ENCODE data around the gene OGFOD3.
"Not testable (repeated sequence)": the region's sequence is repeated elsewhere in the genome, so short reads cannot be mapped to it uniquely, and the experiment has no call there.

OGFOD3 gene

GRCh38 chr17:82349287-82349701 is 69.1 kb downstream of the OGFOD3 start:
- DNase-seq: no peak

GRCh38 chr17:82348866-82349265 is 69.5 kb downstream of the OGFOD3 start:
- DNase-seq: no peak

DNA sequence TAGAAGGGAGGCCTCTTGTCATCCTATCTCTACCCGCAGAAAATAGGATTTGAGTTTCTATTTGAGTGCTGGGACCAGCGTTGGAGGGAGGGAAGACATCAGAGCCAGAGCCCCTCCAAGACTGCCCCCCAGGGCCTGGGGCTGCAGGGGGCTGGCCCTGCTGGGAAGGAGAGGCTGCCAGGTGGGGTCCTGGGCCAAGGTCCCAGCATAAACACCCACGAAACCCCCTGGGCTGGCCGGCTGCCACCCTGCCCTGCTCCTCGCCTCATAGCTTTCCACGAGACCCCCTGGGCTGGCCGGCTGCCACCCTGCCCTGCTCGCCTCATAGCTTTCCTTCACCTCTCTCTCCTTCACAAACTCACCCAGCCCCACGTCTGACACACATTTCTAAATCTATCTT is 70.0 kb downstream of the OGFOD3 start:
- DNase-seq: no peak

- not testable (repeated sequence) for DNase-seq
Measured at GRCh38 chr17:82347994-82348393, 70.4 kb downstream of the OGFOD3 start.

DNA sequence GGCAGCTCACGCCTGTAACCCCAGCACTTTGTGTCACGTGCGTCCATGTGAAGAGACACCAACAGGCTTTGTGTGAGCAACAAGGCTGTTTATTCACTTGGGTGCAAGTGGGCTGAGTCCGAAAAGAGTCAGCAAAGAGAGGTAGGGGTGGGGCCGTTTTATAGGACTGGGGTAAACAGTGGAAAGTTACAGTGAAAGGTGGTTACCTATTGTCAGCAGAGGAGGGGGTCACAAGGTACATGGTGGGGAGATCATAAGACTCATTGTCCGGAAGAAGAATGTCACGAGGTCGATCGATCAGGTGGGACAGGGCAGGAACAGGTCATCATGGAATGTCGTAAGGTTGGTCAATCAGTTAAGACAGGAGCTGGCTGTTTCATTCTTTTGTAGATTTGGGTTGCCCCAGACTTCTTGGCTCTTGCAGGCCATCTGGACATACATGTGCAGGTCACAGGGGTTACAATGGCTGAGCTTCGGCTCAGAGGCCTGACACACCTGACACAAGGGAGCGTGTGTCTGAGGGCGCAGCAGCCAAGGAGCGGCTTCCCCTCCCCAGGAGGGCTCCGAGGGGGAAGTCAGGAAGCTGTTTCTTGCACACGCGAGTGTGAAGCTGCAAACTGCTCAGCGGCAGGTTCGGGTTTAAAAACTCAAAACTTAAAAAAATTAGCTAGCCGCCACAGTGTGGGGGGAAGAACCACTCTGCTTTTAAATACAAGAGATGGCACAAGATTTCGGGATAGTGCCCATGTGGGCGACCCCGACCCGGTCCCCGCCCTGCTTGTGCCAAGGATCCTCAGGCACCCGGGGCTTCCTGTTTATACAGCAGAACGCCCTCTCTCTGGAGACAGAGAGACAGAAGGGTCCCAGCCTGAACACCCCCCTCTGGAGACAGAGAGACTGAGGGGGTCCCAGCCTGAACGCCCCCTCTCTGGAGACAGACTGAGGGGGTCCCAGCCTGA is 71.8 kb downstream of the OGFOD3 start:
- DNase-seq: no peak

- no peak for DNase-seq
Measured at GRCh38 chr17:82345151-82345976, 73.0 kb downstream of the OGFOD3 start.

DNA sequence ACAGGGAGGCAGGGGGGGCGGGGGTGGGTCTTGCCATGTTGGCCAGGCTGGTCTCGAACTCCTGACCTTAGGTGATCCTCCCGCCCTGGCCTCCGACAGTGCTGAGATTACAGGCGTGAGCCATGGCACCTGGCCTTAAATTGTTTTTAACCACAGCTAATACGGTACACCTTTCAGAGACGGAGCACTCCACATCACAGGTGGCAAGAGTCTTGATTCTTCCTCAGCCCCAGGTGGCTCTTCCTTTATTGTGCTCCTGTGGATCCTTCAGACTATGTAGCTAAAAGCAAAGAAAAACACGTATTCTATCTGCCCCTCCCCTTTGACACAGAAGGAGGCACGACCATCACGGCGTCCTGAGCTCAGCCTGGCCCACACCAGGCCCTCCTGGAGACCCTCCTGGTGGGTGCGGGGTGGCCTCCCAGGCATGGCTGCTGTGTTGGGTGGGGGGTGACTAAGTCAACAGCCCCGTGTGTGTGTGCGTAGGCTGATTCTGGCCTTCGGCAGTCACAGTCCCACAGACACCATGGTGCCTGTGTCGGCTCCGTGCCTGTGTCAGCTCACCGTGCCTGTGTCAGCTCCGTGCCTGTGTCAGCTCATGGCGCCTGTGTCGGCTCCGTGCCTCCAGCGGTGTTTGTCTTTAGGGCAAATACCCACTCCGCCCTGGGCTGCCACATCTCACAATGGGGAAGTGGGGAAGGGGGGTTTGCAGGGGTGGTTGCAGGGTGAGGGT is 74.0 kb downstream of the OGFOD3 start:
- DNase-seq: no peak

- no peak for DNase-seq
Measured at GRCh38 chr17:82343560-82343959, 74.8 kb downstream of the OGFOD3 start.

DNA sequence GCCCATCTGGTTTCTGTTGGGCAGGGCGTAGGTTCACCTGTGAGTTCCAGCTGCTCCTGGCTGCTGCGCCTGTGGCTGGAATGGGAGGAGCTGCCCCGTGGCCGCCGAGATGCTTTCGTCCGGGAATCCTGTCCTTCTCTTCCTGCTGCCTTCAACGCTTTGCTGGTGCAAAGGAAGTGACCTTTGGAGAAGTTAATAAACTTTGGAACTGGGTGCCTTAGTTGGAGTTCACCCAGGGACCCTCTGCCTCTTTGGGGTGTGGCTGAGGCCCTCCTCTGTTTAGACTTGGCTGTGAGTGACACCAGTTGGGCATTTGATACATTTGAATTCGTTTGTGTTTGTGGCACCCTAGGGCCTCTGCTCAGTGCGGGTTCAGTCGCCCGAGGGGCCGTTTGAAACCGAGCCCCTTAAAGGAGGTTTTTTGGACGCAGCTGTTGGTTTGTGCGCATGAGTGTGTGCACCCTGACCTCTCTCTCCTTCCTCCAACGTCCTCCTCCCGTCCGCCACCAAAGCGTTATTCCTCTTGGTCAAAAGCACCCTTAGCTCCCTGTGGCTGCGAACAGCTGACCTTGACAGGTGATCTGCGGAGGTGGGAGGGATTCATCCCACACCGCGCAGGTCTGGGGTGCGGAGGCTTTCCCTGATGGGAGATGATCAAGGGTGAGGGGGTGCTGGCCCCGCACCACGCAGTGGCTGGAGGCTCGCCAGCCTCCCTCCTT is 75.9 kb downstream of the OGFOD3 start:
- no peak for DNase-seq

- no peak for DNase-seq
Measured at GRCh38 chr17:82339634-82340580, 78.5 kb downstream of the OGFOD3 start.

Measured in stimulated activated CD4-positive, alpha-beta T cell treated with anti-CD3 and anti-CD28 coated beads, Interleukin-1b, Interleukin-23, amount 100 ng/mL, for 48 hours (primary cell).